H9 (cell line): ENCODE results near the gene IFIH1. TPM values are rescaled to one million over a fixed set of nuclear protein-coding genes. Genes with fewer than 3 reads are reported as not detected.

ENCODE experiments used
- DNase-seq: peaks from one replicate; pipeline ENCODE4 v3.0.0-alpha.2; 2017
- H2AFZ ChIP-seq: one replicate; pipeline ENCODE4 v1.6.1; 2013; ENCODE audit warnings: mild to moderate bottlenecking, low read length, control low read depth, moderate library complexity
- H2AK5ac ChIP-seq: 2 replicates; pipeline ENCODE4 v1.6.1; 2013; ENCODE audit warnings: low read length, control low read depth, mixed read lengths; ENCODE audit not compliant: insufficient read length
- H2BK120ac ChIP-seq: one replicate; pipeline ENCODE4 v1.6.1; 2013; ENCODE audit warnings: low read depth, mild to moderate bottlenecking, low read length, control low read depth, inconsistent platforms; ENCODE audit not compliant: poor library complexity, severe bottlenecking
- H2BK12ac ChIP-seq: 2 replicates; pipeline ENCODE4 v1.6.1; 2013; ENCODE audit warnings: low read length, control low read depth, mixed read lengths, low read depth; ENCODE audit not compliant: insufficient read length
- H2BK15ac ChIP-seq: 2 replicates; pipeline ENCODE4 v1.6.1; 2013; ENCODE audit warnings: low read depth, low read length, control low read depth
- H2BK20ac ChIP-seq: one replicate; pipeline ENCODE4 v1.6.1; 2013; ENCODE audit warnings: low read depth, mild to moderate bottlenecking, low read length, control low read depth, inconsistent platforms; ENCODE audit not compliant: poor library complexity, severe bottlenecking
- H2BK5ac ChIP-seq: 2 replicates; pipeline ENCODE4 v1.6.1; 2013; ENCODE audit warnings: low read length, control low read depth, mixed read lengths; ENCODE audit not compliant: insufficient read length
- H3K14ac ChIP-seq: 2 replicates; pipeline ENCODE4 v1.6.1; 2013; ENCODE audit warnings: low read length, control low read depth; ENCODE audit not compliant: insufficient read depth
- H3K18ac ChIP-seq: 2 replicates; pipeline ENCODE4 v1.6.1; 2013; ENCODE audit warnings: low read depth, mild to moderate bottlenecking, mixed read lengths, low read length, control low read depth; ENCODE audit not compliant: insufficient read length
- H3K23ac ChIP-seq: 2 replicates; pipeline ENCODE4 v1.6.1; 2013; ENCODE audit warnings: low read length, control low read depth, mixed read lengths, low read depth; ENCODE audit not compliant: insufficient read length
- H3K23me2 ChIP-seq: 2 replicates; pipeline ENCODE4 v1.6.1; 2013; ENCODE audit warnings: low read depth, mild to moderate bottlenecking, mixed read lengths, low read length, control low read depth; ENCODE audit not compliant: insufficient read length, poor library complexity, severe bottlenecking
- H3K27ac ChIP-seq: 2 replicates; pipeline ENCODE4 v1.5.1; 2013; ENCODE audit warnings: low read length, control low read depth, mixed read lengths, low read depth; ENCODE audit not compliant: insufficient read length
- H3K27me3 ChIP-seq: 2 replicates; pipeline ENCODE4 v1.6.1; 2013; ENCODE audit warnings: low read length, control low read depth, inconsistent platforms; ENCODE audit not compliant: insufficient read depth
- H3K4ac ChIP-seq: 2 replicates; pipeline ENCODE4 v1.6.1; 2013; ENCODE audit warnings: low read depth, mild to moderate bottlenecking, control low read depth, inconsistent platforms, low read length, moderate library complexity
- H3K4me1 ChIP-seq: 2 replicates; pipeline ENCODE4 v1.6.1; 2013; ENCODE audit warnings: low read length, control low read depth, inconsistent platforms; ENCODE audit not compliant: insufficient read depth
- H3K4me2 ChIP-seq: 2 replicates; pipeline ENCODE4 v1.6.1; 2013; ENCODE audit warnings: low read length, control low read depth, mixed read lengths; ENCODE audit not compliant: insufficient read length, insufficient read depth
- H3K56ac ChIP-seq: 2 replicates; pipeline ENCODE4 v1.6.1; 2013; ENCODE audit warnings: low read depth, mild to moderate bottlenecking, mixed read lengths, low read length, control low read depth; ENCODE audit not compliant: insufficient read length
- H3K79me1 ChIP-seq: 2 replicates; pipeline ENCODE4 v1.6.1; 2013; ENCODE audit warnings: low read depth, mild to moderate bottlenecking, moderate library complexity, low read length, control low read depth, inconsistent platforms; ENCODE audit not compliant: insufficient read depth, poor library complexity, severe bottlenecking
- H3K79me2 ChIP-seq: 2 replicates; pipeline ENCODE4 v1.6.1; 2013; ENCODE audit warnings: low read length, control low read depth, inconsistent platforms; ENCODE audit not compliant: insufficient read depth
- H3K9ac ChIP-seq: 2 replicates; pipeline ENCODE4 v1.6.1; 2013; ENCODE audit warnings: low read length, control low read depth, mixed read lengths; ENCODE audit not compliant: insufficient read length; ENCODE audit errors: extremely low read depth
- H3K9me3 ChIP-seq: one replicate; pipeline ENCODE4 v1.6.1; 2013; ENCODE audit warnings: low read depth, low read length, inconsistent platforms; ENCODE audit not compliant: control insufficient read depth
- H3T11ph ChIP-seq: one replicate; pipeline ENCODE4 v1.6.1; 2013; ENCODE audit warnings: mild to moderate bottlenecking, low read length, control low read depth, inconsistent platforms
- H4K20me1 ChIP-seq: one replicate; pipeline ENCODE4 v1.6.1; 2013; ENCODE audit not compliant: control insufficient read depth, insufficient read length, insufficient read depth
- H4K5ac ChIP-seq: 2 replicates; pipeline ENCODE4 v1.6.1; 2013; ENCODE audit warnings: low read depth, mild to moderate bottlenecking, mixed read lengths, low read length, control low read depth; ENCODE audit not compliant: insufficient read length
- H4K8ac ChIP-seq: replicated peaks from 2 replicates; pipeline ENCODE4 v1.6.1; 2013; ENCODE audit warnings: low read length, control low read depth, mixed read lengths, low read depth; ENCODE audit not compliant: insufficient read length
- H4K91ac ChIP-seq: 2 replicates; pipeline ENCODE4 v1.6.1; 2013; ENCODE audit warnings: low read depth, mild to moderate bottlenecking, moderate library complexity, mixed read lengths, low read length, control low read depth; ENCODE audit not compliant: insufficient read length
- H3K27ac Mint-ChIP-seq, 3 experiments: 2 replicates in 2 of 3; 3 replicates in 1 of 3; pipeline ENCODE4 v1.8.0; 2020 to 2021; ENCODE audit warnings: mixed read lengths in 3 of 3, mild to moderate bottlenecking in 1 of 3, moderate library complexity in 1 of 3
- H3K27me3 Mint-ChIP-seq: 2 replicates; pipeline ENCODE4 v1.8.0; 2021; ENCODE audit warnings: low read depth, mild to moderate bottlenecking, moderate library complexity, mixed read lengths
- H3K36me3 Mint-ChIP-seq, 3 experiments: 2 replicates in 2 of 3; 3 replicates in 1 of 3; pipeline ENCODE4 v1.8.0; 2020 to 2021; ENCODE audit warnings: low read depth in 3 of 3, mixed read lengths in 3 of 3; ENCODE audit not compliant: insufficient read depth in 1 of 3
- H3K4me1 Mint-ChIP-seq, 2 experiments: 2 replicates each; pipeline ENCODE4 v1.8.0; 2020; ENCODE audit warnings: mixed read lengths in 2 of 2
- H3K4me3 Mint-ChIP-seq, 2 experiments: 2 replicates in 1 of 2; 3 replicates in 1 of 2; pipeline ENCODE4 v1.8.0; 2020 to 2021; ENCODE audit warnings: mild to moderate bottlenecking in 2 of 2, mixed read lengths in 2 of 2, moderate library complexity in 1 of 2
- H3K9me3 Mint-ChIP-seq, 2 experiments: 2 replicates in 1 of 2; 3 replicates in 1 of 2; pipeline ENCODE4 v1.8.0; 2020; ENCODE audit warnings: mild to moderate bottlenecking in 2 of 2, mixed read lengths in 2 of 2, moderate library complexity in 1 of 2
- total RNA-seq: library from RNA; stranded (reverse); gene quantifications from 2 replicates; pipeline ENCODE4 v1.2.1, GENCODE V29; 2021
- TF ChIP-seq, protein P1 (sequence below): fragments of 200-600 bp; sonication (generic); conservative IDR thresholded peaks from 3 replicates; pipeline ENCODE4 v1.8.0; 2021; ENCODE audit warnings: antibody characterized with exemption, mild to moderate bottlenecking

Gene IFIH1
- total RNA-seq, 1 experiment from 2014 or later = 0.81 TPM

DNA sequence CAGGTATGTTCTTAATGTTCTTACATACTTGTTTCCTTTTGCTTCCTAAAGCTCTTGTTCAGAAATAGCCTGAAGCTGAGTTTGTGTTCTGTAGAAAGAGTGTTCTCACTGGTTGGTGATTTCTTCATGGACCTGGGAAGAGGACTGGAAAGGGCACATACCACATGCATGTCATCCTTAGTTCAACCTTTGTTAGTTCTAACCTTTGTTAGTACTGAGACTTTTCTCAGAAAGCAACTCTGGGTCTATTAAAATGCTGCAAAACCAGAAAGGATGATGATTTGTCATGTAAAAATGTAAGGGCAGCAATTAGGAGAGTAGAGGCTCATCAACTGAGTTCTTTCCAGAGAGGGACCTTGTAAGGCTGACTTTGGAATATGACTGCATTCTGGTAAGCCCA lies 72.7 kb downstream of the IFIH1 start:
- no peak overlapping the region for H2BK5ac ChIP-seq
- Mint-ChIP-seq H3K4me3 (no peak overlapping the region), H3K9me3 (no peaks in the 10 kb centered on the region; a peak in 1 of 5 replicates), H3K27ac (no peak overlapping the region), H3K36me3 (no peaks in the 10 kb centered on the region; a peak in 1 of 7 replicates), H3K4me1 (peaks cover 4 to 11% of the 10 kb centered on the region in 2 experiments; a peak in 3 of 4 replicates), H3K27me3 (no peaks in the 10 kb centered on the region)
- H3K23me2 ChIP-seq = no peaks in the 10 kb centered on the region
- H3K4me1 ChIP-seq = no peaks in the 10 kb centered on the region
- no peaks in the 10 kb centered on the region for H3K27me3 ChIP-seq
- H3K56ac ChIP-seq = no peak overlapping the region
- no peak overlapping the region for H3K18ac ChIP-seq
- H2BK15ac ChIP-seq = no peak overlapping the region
- no peak overlapping the region for H3K4me2 ChIP-seq
- H3K79me2 ChIP-seq = no peaks in the 10 kb centered on the region
- no peak overlapping the region for H3K9ac ChIP-seq
- H4K20me1 ChIP-seq = no peaks in the 10 kb centered on the region
- H3K14ac ChIP-seq = no peak overlapping the region
- no peak for DNase-seq
- no peaks in the 10 kb centered on the region for H3K79me1 ChIP-seq
- H2AFZ ChIP-seq = no peak overlapping the region
- H2AK5ac ChIP-seq = no peak overlapping the region
- no peak overlapping the region for H4K8ac ChIP-seq
- H3K4ac ChIP-seq = no peak overlapping the region
- H3K9me3 ChIP-seq = no peaks in the 10 kb centered on the region
- no peak overlapping the region for H3K27ac ChIP-seq
- no peak overlapping the region for H2BK20ac ChIP-seq
- H4K5ac ChIP-seq = no peak overlapping the region
- H3T11ph ChIP-seq = no peak overlapping the region
- H2BK12ac ChIP-seq = no peak overlapping the region
- H2BK120ac ChIP-seq = no peak overlapping the region
- no peak overlapping the region for H4K91ac ChIP-seq
- TF ChIP-seq, protein P1, sequence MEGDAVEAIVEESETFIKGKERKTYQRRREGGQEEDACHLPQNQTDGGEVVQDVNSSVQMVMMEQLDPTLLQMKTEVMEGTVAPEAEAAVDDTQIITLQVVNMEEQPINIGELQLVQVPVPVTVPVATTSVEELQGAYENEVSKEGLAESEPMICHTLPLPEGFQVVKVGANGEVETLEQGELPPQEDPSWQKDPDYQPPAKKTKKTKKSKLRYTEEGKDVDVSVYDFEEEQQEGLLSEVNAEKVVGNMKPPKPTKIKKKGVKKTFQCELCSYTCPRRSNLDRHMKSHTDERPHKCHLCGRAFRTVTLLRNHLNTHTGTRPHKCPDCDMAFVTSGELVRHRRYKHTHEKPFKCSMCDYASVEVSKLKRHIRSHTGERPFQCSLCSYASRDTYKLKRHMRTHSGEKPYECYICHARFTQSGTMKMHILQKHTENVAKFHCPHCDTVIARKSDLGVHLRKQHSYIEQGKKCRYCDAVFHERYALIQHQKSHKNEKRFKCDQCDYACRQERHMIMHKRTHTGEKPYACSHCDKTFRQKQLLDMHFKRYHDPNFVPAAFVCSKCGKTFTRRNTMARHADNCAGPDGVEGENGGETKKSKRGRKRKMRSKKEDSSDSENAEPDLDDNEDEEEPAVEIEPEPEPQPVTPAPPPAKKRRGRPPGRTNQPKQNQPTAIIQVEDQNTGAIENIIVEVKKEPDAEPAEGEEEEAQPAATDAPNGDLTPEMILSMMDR = no peak
- no peak overlapping the region for H3K23ac ChIP-seq
